Measurements from ENCODE around the gene NUP188. TPM values are rescaled to one million over a fixed set of nuclear protein-coding genes. Genes with fewer than 3 reads are reported as not detected.

Gene NUP188
- total and polyA plus RNA-seq, 2 experiments from 2014 or later: 25.5 to 117 TPM

GRCh38 chr9:129031514-129031913, 84.0 kb downstream of the NUP188 start (continued):
- no peak for TF ChIP-seq ZNF462 (CRISPR knock-in tag; IDR thresholded peaks at IDR 0.05)
- TF ChIP-seq ZNF331 (CRISPR knock-in tag; IDR thresholded peaks at IDR 0.05; ENCODE audit: low read depth): no peak
- TF ChIP-seq ZNF114 (CRISPR knock-in tag; IDR thresholded peaks at IDR 0.05): no peak
- TF ChIP-seq JUNB (IDR thresholded peaks at IDR 0.05; ENCODE audit: unreplicated experiment): no peak
- TF ChIP-seq EZH2 (IDR thresholded peaks at IDR 0.05; ENCODE audit: low read depth, unreplicated experiment): no peak
- no peak for TF ChIP-seq REST (IDR thresholded peaks at IDR 0.05; ENCODE audit: unreplicated experiment)
- no peak for TF ChIP-seq CREB1 (CRISPR knock-in tag; IDR thresholded peaks at IDR 0.05; ENCODE audit: low read depth)
- TF ChIP-seq EZH2phosphoT487 (IDR thresholded peaks at IDR 0.05; ENCODE audit: unreplicated experiment): no peak
- TF ChIP-seq POLR2AphosphoS5 (IDR thresholded peaks at IDR 0.05; ENCODE audit: low read depth): no peak

Data from GM23338 (cell line).